Activated CD4-positive, alpha-beta memory T cell treated with anti-CD3 and anti-CD28 coated beads for 36 hours (primary cell): ENCODE measurements around the gene ZNF302. TPM values are rescaled to one million over a fixed set of nuclear protein-coding genes. Genes with fewer than 3 reads are reported as not detected.

ENCODE experiments used
- CTCF ChIA-PET: fragments of 350-600 bp; sonication (Branson Sonifier 250); formaldehyde crosslinking; loops from one replicate; lab custom pipeline; 2021; ENCODE audit warnings: antibody characterized with exemption, inconsistent platforms; lab: Charles Lee
- POLR2A ChIA-PET: fragments of 350-600 bp; sonication (Branson Sonifier 250); formaldehyde crosslinking; loops from one replicate; lab custom pipeline; 2021; ENCODE audit warnings: antibody characterized with exemption; lab: Charles Lee
- DNase-seq: peaks from one replicate; pipeline ENCODE4 v3.0.0-alpha.2; 2020
- H3K27ac Mint-ChIP-seq: one replicate; pipeline ENCODE4 v1.8.0; 2021; ENCODE audit warnings: mixed read lengths
- H3K27me3 Mint-ChIP-seq: one replicate; pipeline ENCODE4 v1.8.0; 2021; ENCODE audit warnings: mixed read lengths
- H3K36me3 Mint-ChIP-seq: one replicate; pipeline ENCODE4 v1.8.0; 2021; ENCODE audit warnings: mixed read lengths
- H3K4me1 Mint-ChIP-seq: one replicate; pipeline ENCODE4 v1.8.0; 2021; ENCODE audit warnings: low read depth, mixed read lengths
- H3K4me3 Mint-ChIP-seq: one replicate; pipeline ENCODE4 v1.8.0; 2021; ENCODE audit warnings: mild to moderate bottlenecking, mixed read lengths
- H3K9me3 Mint-ChIP-seq: one replicate; pipeline ENCODE4 v1.8.0; 2021; ENCODE audit warnings: mixed read lengths
- intact Hi-C: fragments of 100-400 bp; cut with micrococcal nuclease; formaldehyde crosslinking; loops from one replicate; pipeline ENCODE4 v1.15.1; 2023
- total RNA-seq, 2 experiments: library from RNA; stranded (reverse); gene quantifications; one replicate each; pipeline ENCODE4 v1.2.3, GENCODE V29; 2021

The ZNF302 gene
- total RNA-seq = 10 to 100 TPM; 16.5 to 16.6 TPM

DNA sequence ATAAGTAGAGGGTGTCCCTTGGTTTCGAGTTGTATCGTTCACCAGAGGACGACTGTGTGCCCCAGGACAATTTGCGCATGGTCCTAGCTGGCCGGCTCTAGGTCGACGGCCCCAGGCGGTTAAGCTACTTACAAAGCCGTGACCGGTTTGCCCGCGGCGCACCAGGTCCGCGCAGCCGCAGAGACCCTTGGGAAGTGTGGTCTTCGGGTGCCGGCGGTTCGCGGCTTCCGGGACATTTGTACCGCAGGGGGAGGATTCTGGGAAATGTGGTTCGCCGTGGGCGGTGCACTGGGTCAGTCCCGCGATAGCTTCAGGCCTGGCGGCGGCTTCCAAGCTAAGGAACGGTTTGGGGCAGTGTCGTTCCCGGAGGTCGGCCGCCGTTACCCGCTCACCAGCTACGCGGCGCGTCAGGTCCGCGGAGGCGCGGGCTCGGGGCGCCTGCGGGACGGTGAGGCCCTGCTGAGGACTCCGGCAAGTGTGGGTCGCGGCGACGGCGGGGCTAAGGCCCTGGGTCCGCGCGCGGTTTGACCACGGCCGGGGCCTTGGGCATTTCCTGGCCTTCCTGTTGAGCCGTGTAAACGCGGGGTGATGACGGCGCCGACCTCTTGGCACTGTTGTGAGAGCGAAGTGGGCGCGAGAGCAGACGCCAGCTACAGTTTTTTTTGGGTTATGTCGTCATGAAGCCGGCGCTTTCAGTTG lies at the start of gene ZNF302:
Gene ZNF302, plus strand, starts transcription at position 293 of the 699 bp plus-strand sequence. CDS start 1,127 bp downstream, outside the sequence.
- Mint-ChIP-seq H3K27me3 (no peaks in the 10 kb centered on the region), H3K27ac (peak within 1 kb of the TSS; percentile 96), H3K36me3 (peaks cover 57% of the 10 kb centered on the region), H3K4me1 (peaks cover 27% of the 10 kb centered on the region), H3K9me3 (peaks cover 29% of the 10 kb centered on the region), H3K4me3 (peak within 1 kb of the TSS; percentile 84)
- CTCF ChIA-PET = no interaction called here
- POLR2A ChIA-PET = interaction anchor here (0.8 to 2.6 kb wide), 5 partner anchors 10 to 249 kb away, joined by 3 to 13 read pairs (median 4); partner anchors contain the start of genes ZNF181 and ZNF30
- DNase-seq = peak; percentile 98
- intact Hi-C loops = loop anchor here (1.0 to 5.0 kb wide), 2 partner anchors 56 to 95 kb away; partner anchors contain the start of gene ZNF599

DNA sequence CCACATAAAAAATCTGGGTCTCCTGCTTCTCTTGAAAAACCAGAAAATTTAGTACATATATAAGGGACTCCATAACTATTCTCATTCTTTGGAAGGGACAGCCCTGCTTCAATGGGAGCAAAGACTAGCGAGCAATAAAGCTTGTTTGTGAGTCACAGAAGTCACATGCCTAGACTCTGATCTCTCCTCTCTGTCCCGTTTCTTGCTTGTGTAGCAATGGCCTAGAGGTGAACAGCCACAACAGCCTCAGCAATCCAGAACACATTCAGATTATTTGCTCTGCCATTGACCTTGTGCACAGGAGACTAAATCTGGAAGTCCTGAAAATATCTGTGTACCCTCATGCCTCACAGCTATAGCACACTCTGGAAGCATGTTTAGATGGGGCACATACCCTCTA lies 43.7 kb upstream of the ZNF302 start:
- no peak overlapping the region for H3K4me3 Mint-ChIP-seq
- CTCF ChIA-PET = interaction anchor here (0.5 to 0.8 kb wide), 2 partner anchors 79 to 91 kb away, joined by 4 to 5 read pairs; no protein-coding TSS in a partner anchor
- POLR2A ChIA-PET = no interaction called here
- no peaks in the 10 kb centered on the region for H3K4me1 Mint-ChIP-seq
- intact Hi-C loops = no loop called here
- H3K27me3 Mint-ChIP-seq = no peaks in the 10 kb centered on the region
- no peak for DNase-seq
- peaks cover 14% of the 10 kb centered on the region for H3K36me3 Mint-ChIP-seq
- H3K9me3 Mint-ChIP-seq = peaks cover 27% of the 10 kb centered on the region
- H3K27ac Mint-ChIP-seq = no peak overlapping the region

GRCh38 chr19:34639491-34640085 lies 37.9 kb upstream of the ZNF302 start:
- H3K9me3 Mint-ChIP-seq = peaks cover 18% of the 10 kb centered on the region
- intact Hi-C loops = loop anchor here (1.0 kb wide), 1 partner anchor 73 kb away; no protein-coding TSS in a partner anchor
- peak; percentile 61 for DNase-seq
- POLR2A ChIA-PET = no interaction called here
- CTCF ChIA-PET = interaction anchor here (0.6 to 6.2 kb wide), 17 partner anchors 9 to 832 kb away, joined by 3 to 111 read pairs (median 4); no protein-coding TSS in a partner anchor
- H3K27me3 Mint-ChIP-seq = no peaks in the 10 kb centered on the region
- H3K4me3 Mint-ChIP-seq = no peak overlapping the region
- peaks cover 7% of the 10 kb centered on the region for H3K36me3 Mint-ChIP-seq
- no peaks in the 10 kb centered on the region for H3K4me1 Mint-ChIP-seq
- no peak overlapping the region for H3K27ac Mint-ChIP-seq

GRCh38 chr19:34642241-34642640 lies 35.2 kb upstream of the ZNF302 start:
- POLR2A ChIA-PET = no interaction called here
- no peaks in the 10 kb centered on the region for H3K36me3 Mint-ChIP-seq
- H3K27me3 Mint-ChIP-seq = no peaks in the 10 kb centered on the region
- H3K9me3 Mint-ChIP-seq = no peaks in the 10 kb centered on the region
- no peaks in the 10 kb centered on the region for H3K4me1 Mint-ChIP-seq
- H3K27ac Mint-ChIP-seq = no peak overlapping the region
- DNase-seq = no peak
- intact Hi-C loops = no loop called here
- no peak overlapping the region for H3K4me3 Mint-ChIP-seq
- CTCF ChIA-PET = interaction anchor here (0.8 to 6.2 kb wide), 2 partner anchors 70 to 74 kb away, joined by 4 to 111 read pairs; no protein-coding TSS in a partner anchor

DNA sequence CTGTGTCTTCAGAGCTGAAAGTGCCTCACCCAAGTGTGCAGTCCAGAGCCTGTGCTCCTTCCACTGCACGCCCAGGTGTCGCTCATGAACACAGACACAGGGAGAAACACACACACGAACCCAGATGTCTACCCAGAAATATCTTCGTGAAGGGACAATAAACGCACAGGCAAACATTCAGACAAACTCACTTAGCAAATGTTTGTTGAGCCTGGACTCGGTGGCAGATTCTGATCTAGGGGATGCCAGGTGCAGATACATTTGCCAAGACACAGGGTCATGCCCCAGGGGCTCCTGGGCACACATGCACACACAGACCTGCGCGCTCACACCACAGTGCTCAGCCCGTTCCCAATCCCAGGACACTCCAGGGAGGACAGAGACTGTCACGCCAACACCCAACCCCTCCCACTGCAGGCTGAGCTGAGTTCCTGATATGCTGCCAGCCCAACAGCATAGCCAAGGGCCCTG lies 32.5 kb upstream of the ZNF302 start:
- DNase-seq = no peak
- H3K36me3 Mint-ChIP-seq = no peaks in the 10 kb centered on the region
- no peak overlapping the region for H3K4me3 Mint-ChIP-seq
- no peaks in the 10 kb centered on the region for H3K9me3 Mint-ChIP-seq
- H3K27me3 Mint-ChIP-seq = no peaks in the 10 kb centered on the region
- no peaks in the 10 kb centered on the region for H3K4me1 Mint-ChIP-seq
- POLR2A ChIA-PET = no interaction called here
- CTCF ChIA-PET = interaction anchor here (1.6 kb wide), 1 partner anchor 68 kb away, joined by 4 read pairs; no protein-coding TSS in a partner anchor
- intact Hi-C loops = no loop called here
- no peak overlapping the region for H3K27ac Mint-ChIP-seq

GRCh38 chr19:34645551-34645950 lies 31.9 kb upstream of the ZNF302 start:
- ChIA-PET POLR2A (no interaction called here), CTCF (interaction anchor here (1.6 kb wide), 1 partner anchor 67 kb away, joined by 4 read pairs; no protein-coding TSS in a partner anchor)
- Mint-ChIP-seq H3K27ac (no peak overlapping the region), H3K36me3 (no peaks in the 10 kb centered on the region), H3K4me1 (no peaks in the 10 kb centered on the region), H3K27me3 (no peaks in the 10 kb centered on the region), H3K4me3 (no peak overlapping the region), H3K9me3 (no peaks in the 10 kb centered on the region)
- intact Hi-C loops = no loop called here
- DNase-seq = no peak

GRCh38 chr19:34649886-34650543 lies 27.5 kb upstream of the ZNF302 start:
- CTCF ChIA-PET = no interaction called here

DNA sequence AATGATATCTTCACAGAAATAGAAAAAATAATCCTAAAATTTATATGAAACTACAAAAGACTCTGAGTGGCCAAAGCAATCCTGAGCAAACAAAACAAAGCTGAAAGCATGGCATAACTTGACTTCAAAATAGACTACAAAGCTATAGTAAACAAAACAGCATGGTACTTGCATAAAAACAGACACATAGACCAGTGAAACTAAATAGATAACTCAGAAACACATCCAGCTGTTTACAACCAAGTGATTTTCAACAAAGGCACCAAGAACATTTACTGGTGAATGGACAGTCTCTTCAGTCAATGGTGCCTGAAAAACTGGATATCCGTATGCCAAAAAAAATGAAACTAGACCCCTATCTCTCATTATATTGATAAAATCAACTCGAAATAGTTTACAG lies 25.7 kb upstream of the ZNF302 start:
- POLR2A ChIA-PET = no interaction called here
- CTCF ChIA-PET = interaction anchor here (1.3 to 1.5 kb wide), 2 partner anchors 13 to 61 kb away, joined by 3 to 6 read pairs; no protein-coding TSS in a partner anchor
- Mint-ChIP-seq H3K4me3 (no peak overlapping the region), H3K36me3 (no peaks in the 10 kb centered on the region), H3K27ac (no peak overlapping the region), H3K4me1 (no peaks in the 10 kb centered on the region), H3K9me3 (peaks cover 4% of the 10 kb centered on the region), H3K27me3 (peaks cover 2% of the 10 kb centered on the region)
- intact Hi-C loops = no loop called here
- no peak for DNase-seq

More at GRCh38 chr19:34649886-34650543, 27.5 kb upstream of the ZNF302 start:
- Mint-ChIP-seq H3K27me3 (peaks cover 2% of the 10 kb centered on the region), H3K4me3 (no peak overlapping the region), H3K4me1 (no peaks in the 10 kb centered on the region), H3K9me3 (peaks cover 4% of the 10 kb centered on the region), H3K27ac (no peak overlapping the region), H3K36me3 (no peaks in the 10 kb centered on the region)
- intact Hi-C loops = no loop called here
- DNase-seq = no peak
- POLR2A ChIA-PET = no interaction called here

DNA sequence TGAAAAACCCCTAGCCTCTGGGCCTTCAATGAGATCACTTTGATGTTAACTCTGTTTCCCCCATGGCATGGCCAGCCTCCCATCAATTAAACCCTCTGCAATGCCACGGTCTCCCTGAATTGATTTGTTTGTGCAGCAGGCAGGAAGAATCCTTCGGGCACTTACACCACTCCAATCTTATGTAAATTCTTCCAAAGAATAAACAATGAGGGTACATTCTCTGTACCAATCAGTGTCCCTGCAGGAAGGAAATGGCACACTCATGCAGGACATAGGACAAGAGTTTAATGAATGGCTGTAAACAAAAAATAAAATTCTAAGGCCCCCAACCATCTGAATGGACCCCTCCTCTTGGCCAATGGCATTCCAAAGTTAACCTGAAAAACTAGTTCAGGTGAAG lies 22.7 kb upstream of the ZNF302 start:
- Mint-ChIP-seq H3K9me3 (peaks cover 4% of the 10 kb centered on the region), H3K4me1 (no peaks in the 10 kb centered on the region), H3K36me3 (no peaks in the 10 kb centered on the region), H3K27ac (no peak overlapping the region), H3K4me3 (no peak overlapping the region), H3K27me3 (peaks cover 4% of the 10 kb centered on the region)
- no peak for DNase-seq
- intact Hi-C loops = no loop called here
- ChIA-PET POLR2A (no interaction called here), CTCF (no interaction called here)

DNA sequence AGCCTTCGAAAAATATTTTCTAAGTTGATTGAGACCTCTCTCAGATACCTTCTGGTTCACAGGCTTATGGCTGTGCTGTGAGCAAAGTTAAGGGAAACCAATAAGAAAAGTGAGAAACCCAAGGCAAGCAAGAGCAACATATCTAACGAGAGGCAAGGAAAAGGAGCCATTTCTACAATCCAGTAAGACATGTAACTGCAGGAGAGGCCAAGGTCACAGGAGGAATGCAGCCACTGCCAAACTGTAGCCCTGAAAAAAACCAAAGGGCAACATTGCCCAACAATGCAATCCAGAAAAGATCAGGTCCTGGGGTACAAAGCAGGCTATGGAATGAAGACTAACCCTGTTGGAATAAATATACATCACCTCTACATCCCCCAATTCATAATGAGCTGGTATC lies 21.8 kb upstream of the ZNF302 start:
- DNase-seq = no peak
- POLR2A ChIA-PET = no interaction called here

DNA sequence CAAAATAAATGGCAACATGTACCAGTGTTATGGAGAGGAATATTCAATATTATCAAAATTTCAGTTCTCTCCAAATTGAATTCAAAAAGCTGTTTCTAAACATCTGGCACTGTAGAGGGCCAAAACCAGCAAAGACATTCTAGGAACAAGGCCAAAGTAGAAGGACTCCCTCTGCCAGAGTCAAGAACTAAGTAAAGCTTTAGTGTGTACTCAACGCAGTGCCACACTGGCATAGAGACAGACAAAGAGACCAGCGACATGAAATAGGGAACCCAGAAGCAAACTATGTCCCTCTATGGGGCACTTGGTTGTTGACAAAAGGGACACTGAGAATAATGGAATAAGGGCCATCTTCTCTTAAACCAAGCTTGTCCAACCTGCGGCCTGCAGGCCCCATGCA lies 16.1 kb upstream of the ZNF302 start:
- no peak for DNase-seq
- ChIA-PET CTCF (no interaction called here), POLR2A (interaction anchor here (1.2 kb wide), 1 partner anchor 16 kb away, joined by 4 read pairs; the partner anchor contains the start of genes SCGB2B2 and ZNF302)
- Mint-ChIP-seq H3K36me3 (no peaks in the 10 kb centered on the region), H3K9me3 (no peaks in the 10 kb centered on the region), H3K4me3 (no peak overlapping the region), H3K27ac (no peak overlapping the region), H3K4me1 (peaks cover 11% of the 10 kb centered on the region), H3K27me3 (peaks cover 2% of the 10 kb centered on the region)
- intact Hi-C loops = no loop called here

More for the DNA sequence above, 21.8 kb upstream of the ZNF302 start:
- intact Hi-C loops = no loop called here
- H3K9me3 Mint-ChIP-seq = peaks cover 4% of the 10 kb centered on the region
- H3K4me3 Mint-ChIP-seq = no peak overlapping the region
- H3K27ac Mint-ChIP-seq = no peak overlapping the region
- H3K27me3 Mint-ChIP-seq = peaks cover 4% of the 10 kb centered on the region
- H3K4me1 Mint-ChIP-seq = no peaks in the 10 kb centered on the region
- CTCF ChIA-PET = interaction anchor here (0.7 kb wide), 1 partner anchor 72 kb away, joined by 3 read pairs; no protein-coding TSS in a partner anchor
- no peaks in the 10 kb centered on the region for H3K36me3 Mint-ChIP-seq
